Epithelial cell of proximal tubule (primary cell): Measurements from ENCODE around the gene ITPRID2. TPM values are rescaled to one million over a fixed set of nuclear protein-coding genes. Genes with fewer than 3 reads are reported as not detected.

Source experiments
- DNase-seq: peaks from one replicate; pipeline ENCODE4 v3.0.0-alpha.2; 2011; ENCODE audit warnings: low read depth
- H3K4me3 ChIP-seq: 2 replicates; pipeline ENCODE4 v1.5.1; 2011; ENCODE audit warnings: low read depth, mild to moderate bottlenecking, low read length
- total RNA-seq: library from RNA; depleted of rRNA; stranded (reverse); fragments of >200 nt; gene quantifications from 2 replicates; pipeline ENCODE4 v1.2.3, GENCODE V29; 2015
- TF ChIP-seq, protein P1 (sequence below): conservative IDR thresholded peaks from 2 replicates; pipeline ENCODE4 v1.5.1; 2012; ENCODE audit warnings: low read depth, mild to moderate bottlenecking, low read length

ITPRID2 gene
- total RNA-seq, 1 donor from 2014 or later: 112 TPM

DNA sequence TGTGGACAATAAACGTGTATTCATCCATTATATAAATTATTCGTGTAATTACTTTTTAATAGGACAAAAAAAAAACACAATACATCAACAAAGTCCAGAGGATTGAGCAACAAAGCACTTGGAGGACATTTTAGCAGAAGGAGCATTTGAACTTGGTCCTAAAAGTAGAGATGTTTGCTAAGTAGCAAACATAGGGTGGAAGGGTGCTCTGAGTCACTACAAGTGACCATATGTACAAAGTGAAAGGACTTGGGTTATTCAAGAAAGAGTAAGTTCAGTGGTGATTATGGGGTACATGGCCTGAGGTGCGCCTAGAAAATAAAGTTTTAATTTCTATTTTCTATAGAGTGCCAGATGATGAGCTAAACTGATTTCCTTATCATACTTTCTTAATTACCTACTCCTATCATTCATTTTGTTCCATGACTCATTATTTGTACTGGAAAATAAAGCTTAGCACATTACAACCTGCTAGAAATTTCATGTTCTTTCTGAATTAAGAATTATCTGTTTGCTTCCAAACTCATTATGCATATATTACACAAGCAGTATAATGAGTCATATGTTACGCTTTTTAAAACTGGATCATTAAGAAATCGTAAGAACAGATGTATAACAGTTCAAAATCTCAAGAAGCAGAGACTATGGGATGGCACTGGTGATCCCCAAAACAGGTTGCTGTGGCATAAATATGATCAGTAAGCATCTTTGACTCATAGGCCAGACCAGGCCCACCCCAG is 81.1 kb downstream of the ITPRID2 start:
- TF ChIP-seq, protein P1, sequence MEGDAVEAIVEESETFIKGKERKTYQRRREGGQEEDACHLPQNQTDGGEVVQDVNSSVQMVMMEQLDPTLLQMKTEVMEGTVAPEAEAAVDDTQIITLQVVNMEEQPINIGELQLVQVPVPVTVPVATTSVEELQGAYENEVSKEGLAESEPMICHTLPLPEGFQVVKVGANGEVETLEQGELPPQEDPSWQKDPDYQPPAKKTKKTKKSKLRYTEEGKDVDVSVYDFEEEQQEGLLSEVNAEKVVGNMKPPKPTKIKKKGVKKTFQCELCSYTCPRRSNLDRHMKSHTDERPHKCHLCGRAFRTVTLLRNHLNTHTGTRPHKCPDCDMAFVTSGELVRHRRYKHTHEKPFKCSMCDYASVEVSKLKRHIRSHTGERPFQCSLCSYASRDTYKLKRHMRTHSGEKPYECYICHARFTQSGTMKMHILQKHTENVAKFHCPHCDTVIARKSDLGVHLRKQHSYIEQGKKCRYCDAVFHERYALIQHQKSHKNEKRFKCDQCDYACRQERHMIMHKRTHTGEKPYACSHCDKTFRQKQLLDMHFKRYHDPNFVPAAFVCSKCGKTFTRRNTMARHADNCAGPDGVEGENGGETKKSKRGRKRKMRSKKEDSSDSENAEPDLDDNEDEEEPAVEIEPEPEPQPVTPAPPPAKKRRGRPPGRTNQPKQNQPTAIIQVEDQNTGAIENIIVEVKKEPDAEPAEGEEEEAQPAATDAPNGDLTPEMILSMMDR: no peak
- no peak overlapping the region for H3K4me3 ChIP-seq
- DNase-seq: no peak

DNA sequence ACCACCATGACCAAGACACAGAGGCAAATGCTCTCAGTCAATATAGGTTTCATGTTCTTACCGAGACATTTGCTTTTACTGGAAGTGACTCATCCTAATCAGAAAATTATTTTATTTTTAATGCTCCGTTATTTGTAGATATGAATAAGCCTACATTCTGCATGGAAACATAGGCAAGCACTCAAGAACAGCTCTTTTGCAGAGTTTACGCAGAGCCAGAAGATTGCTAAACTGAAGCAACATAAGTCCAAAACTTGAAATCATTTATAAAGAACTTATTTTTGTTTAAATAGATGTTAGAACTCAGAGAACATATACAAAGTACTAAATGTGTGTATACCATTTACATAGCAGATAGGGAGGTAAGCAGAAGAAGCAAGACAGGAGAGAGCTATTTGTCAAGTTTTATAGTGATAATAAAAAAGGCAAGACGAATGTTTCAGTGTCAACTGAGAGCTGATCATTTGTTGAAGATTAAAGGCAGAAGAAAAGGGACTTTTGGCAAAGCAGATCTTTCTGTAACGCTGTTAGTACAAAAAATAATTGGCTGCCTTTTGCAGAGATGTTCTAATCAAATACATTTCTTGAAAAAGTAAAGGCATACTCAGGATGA is 81.7 kb downstream of the ITPRID2 start:
- no peak for DNase-seq
- H3K4me3 ChIP-seq: no peak overlapping the region
- TF ChIP-seq, protein P1: no peak

DNA sequence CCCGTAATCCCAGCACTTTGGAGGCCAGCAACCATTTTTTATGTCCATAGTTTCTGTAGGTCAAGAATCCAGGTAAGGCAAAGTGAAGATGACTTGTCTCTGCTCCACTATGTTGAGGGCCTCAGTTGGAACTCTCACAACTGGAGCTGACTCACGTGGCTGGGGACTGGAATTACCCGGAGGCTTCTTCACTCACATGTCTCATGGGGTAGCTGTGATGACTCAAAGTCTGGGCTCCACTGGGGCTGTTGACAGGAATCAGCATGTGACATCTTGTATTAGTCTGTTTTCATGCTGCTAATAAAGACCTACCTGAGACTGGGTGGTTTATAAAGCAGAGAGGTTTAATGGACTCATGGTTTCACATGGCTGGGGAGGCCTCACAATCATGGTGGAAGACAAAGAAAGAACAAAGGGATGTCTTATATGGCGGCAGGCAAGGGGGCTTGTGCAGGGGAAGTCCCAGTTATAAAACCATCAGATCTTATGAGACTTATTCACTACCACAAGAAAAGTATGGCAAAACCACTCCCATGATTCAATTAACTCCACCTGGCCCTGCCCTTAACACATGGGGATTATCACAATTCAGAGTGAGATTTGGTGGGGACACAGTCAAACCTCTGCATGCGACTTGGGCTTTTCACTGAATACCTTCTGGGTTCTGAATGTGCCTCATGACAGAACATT is 86.3 kb downstream of the ITPRID2 start:
- H3K4me3 ChIP-seq: no peak overlapping the region
- no peak for DNase-seq
- TF ChIP-seq, protein P1: no peak

DNA sequence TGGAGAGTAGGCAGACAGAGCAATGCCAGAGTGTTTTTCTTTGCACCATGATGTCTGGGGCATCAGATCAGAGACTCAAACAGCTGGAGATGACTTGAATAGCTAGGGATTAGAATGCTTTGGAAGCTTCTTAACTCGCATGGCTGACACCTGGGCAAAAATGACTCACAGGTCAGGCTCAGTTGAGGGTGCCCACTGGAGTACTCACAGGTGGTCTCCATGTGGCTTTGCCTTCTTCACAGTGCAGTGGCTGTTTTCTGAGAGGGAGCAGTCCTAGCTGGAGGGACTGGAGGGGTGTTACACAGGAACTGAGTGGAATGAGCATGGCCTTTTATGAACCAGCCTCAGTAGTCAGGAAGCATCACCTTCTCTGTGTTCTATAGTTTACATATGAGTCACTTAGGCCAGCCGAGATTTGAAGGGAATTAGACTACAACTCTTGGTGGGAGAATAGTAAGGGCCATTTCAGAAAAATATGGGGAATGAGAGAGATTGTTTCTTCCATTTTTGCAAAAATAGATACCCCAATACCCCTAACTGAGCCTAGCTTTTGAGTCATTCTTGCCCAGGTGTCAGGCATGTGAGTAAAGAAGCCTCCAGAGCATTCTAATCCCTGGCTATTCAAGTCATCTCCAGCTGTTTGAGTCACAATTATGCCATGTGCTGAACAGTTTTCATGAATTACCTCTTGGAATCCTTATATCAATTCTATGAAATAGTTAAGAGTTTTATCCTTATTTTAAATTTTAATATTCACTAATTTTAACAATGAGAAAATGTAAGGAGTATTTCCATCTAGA is 87.0 kb downstream of the ITPRID2 start:
- no peak overlapping the region for H3K4me3 ChIP-seq
- TF ChIP-seq, protein P1: no peak
- no peak for DNase-seq

Other genes starting within 250 kb of the ITPRID2 start
- 0.14 and 0.40 TPM in 2 replicates for gene CERKL, start 234.6 kb upstream of the ITPRID2 start, total RNA-seq
- gene NEUROD1, start 211.2 kb upstream of the ITPRID2 start, total RNA-seq: not detected in 2 replicates
- 0.35 TPM in 1 of 2 replicates, not detected in the other for gene PPP1R1C, start 94.1 kb downstream of the ITPRID2 start, total RNA-seq